ENCODE results near the gene OVOL2. TPM values are rescaled to one million over a fixed set of nuclear protein-coding genes. Genes with fewer than 3 reads are reported as not detected.

Gene OVOL2
- total RNA-seq, 2 experiments from 2014 or later = not detected

- Mint-ChIP-seq H3K36me3 (ENCODE audit: low read depth) (no peaks in the 10 kb centered on the region), H3K4me3 (no peak overlapping the region), H3K27me3 (no peaks in the 10 kb centered on the region), H3K9me3 (no peaks in the 10 kb centered on the region), H3K27ac (no peak overlapping the region), H3K4me1 (ENCODE audit: low read depth) (no peaks in the 10 kb centered on the region)
- ChIA-PET CTCF (no interaction called here), POLR2A (no interaction called here)
- no peak for ATAC-seq
- TF ChIP-seq, protein P1, sequence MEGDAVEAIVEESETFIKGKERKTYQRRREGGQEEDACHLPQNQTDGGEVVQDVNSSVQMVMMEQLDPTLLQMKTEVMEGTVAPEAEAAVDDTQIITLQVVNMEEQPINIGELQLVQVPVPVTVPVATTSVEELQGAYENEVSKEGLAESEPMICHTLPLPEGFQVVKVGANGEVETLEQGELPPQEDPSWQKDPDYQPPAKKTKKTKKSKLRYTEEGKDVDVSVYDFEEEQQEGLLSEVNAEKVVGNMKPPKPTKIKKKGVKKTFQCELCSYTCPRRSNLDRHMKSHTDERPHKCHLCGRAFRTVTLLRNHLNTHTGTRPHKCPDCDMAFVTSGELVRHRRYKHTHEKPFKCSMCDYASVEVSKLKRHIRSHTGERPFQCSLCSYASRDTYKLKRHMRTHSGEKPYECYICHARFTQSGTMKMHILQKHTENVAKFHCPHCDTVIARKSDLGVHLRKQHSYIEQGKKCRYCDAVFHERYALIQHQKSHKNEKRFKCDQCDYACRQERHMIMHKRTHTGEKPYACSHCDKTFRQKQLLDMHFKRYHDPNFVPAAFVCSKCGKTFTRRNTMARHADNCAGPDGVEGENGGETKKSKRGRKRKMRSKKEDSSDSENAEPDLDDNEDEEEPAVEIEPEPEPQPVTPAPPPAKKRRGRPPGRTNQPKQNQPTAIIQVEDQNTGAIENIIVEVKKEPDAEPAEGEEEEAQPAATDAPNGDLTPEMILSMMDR (IDR thresholded peaks at IDR 0.05) = no peak
- intact Hi-C loops (cut with micrococcal nuclease) = no loop called here
- DNase-seq = no peak
Observed at GRCh38 chr20:18007534-18008292, 50.0 kb downstream of the OVOL2 start.

- Mint-ChIP-seq H3K36me3 (ENCODE audit: low read depth) (no peaks in the 10 kb centered on the region), H3K4me1 (ENCODE audit: low read depth) (no peaks in the 10 kb centered on the region), H3K27me3 (no peaks in the 10 kb centered on the region), H3K9me3 (no peaks in the 10 kb centered on the region), H3K27ac (no peak overlapping the region), H3K4me3 (no peak overlapping the region)
- intact Hi-C loops (cut with micrococcal nuclease) = no loop called here
- CTCF ChIA-PET = no interaction called here
- DNase-seq = no peak
- POLR2A ChIA-PET = no interaction called here
- ATAC-seq = no peak
- TF ChIP-seq, protein P1 (IDR thresholded peaks at IDR 0.05) = no peak
Observed at GRCh38 chr20:18006684-18007083, 51.0 kb downstream of the OVOL2 start.

DNA sequence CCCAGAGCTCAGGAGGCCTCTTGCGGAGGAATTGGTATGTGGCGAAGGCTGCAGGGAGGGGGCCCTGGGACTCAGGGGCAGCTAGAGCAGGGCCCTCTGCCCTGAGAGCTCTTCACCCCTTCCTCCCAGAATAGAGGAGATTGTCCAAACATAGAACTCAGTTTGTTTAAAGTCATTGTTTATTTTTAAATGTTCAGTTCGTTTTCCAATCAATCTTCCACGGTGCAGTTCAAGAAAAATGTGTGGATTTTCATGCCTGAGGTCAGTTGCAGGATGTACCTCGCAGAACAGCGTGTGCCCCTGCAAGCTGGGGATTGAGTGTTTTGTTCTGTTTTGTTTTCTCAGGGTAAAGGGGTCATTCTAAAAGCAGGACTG lies 51.7 kb downstream of the OVOL2 start:
- POLR2A ChIA-PET = no interaction called here
- no peaks in the 10 kb centered on the region for H3K4me1 Mint-ChIP-seq (ENCODE audit: low read depth)
- no peak overlapping the region for H3K4me3 Mint-ChIP-seq
- DNase-seq (no peak), ATAC-seq (no peak)
- intact Hi-C loops (cut with micrococcal nuclease) = no loop called here
- CTCF ChIA-PET = no interaction called here
- TF ChIP-seq, protein P1 (IDR thresholded peaks at IDR 0.05) = no peak
- no peaks in the 10 kb centered on the region for H3K9me3 Mint-ChIP-seq
- H3K36me3 Mint-ChIP-seq (ENCODE audit: low read depth) = no peaks in the 10 kb centered on the region
- H3K27ac Mint-ChIP-seq = no peak overlapping the region
- H3K27me3 Mint-ChIP-seq = no peaks in the 10 kb centered on the region

- H3K4me3 Mint-ChIP-seq = no peak overlapping the region
- intact Hi-C loops (cut with micrococcal nuclease) = no loop called here
- H3K4me1 Mint-ChIP-seq (ENCODE audit: low read depth) = no peaks in the 10 kb centered on the region
- ATAC-seq = no peak
- ChIA-PET POLR2A (no interaction called here), CTCF (interaction anchor here (1.5 kb wide), 1 partner anchor 15 kb away, joined by 3 read pairs; no protein-coding TSS in a partner anchor)
- H3K36me3 Mint-ChIP-seq (ENCODE audit: low read depth) = no peaks in the 10 kb centered on the region
- no peak for DNase-seq
- TF ChIP-seq, protein P1 (IDR thresholded peaks at IDR 0.05) = no peak
- H3K27ac Mint-ChIP-seq = no peak overlapping the region
- H3K27me3 Mint-ChIP-seq = no peaks in the 10 kb centered on the region
- H3K9me3 Mint-ChIP-seq = no peaks in the 10 kb centered on the region
Observed at GRCh38 chr20:18005170-18005989, 52.3 kb downstream of the OVOL2 start.
